SK-N-SH (cell line): ENCODE measurements around the gene GPR137. TPM values are rescaled to one million over a fixed set of nuclear protein-coding genes. Genes with fewer than 3 reads are reported as not detected.

Experiments
- CTCF ChIA-PET: fragments of 300-600, 350-600 bp; formaldehyde crosslinking; extraction: SDS; loops from one replicate; lab custom pipeline; 2021; lab: Yijun Ruan, JAX
- POLR2A ChIA-PET: fragments of 350-600 bp; sonication (Branson Sonifier 250); formaldehyde crosslinking; extraction: SDS; loops from one replicate; lab custom pipeline; 2020; ENCODE audit warnings: antibody characterized with exemption, inconsistent platforms; lab: Yijun Ruan, JAX
- DNase-seq: peaks from one replicate; pipeline ENCODE4 v3.0.0; 2012
- H2AFZ ChIP-seq: fragments of 200-600 bp; sonication (generic); 2 replicates; pipeline ENCODE4 v1.8.1; 2016; ENCODE audit warnings: antibody characterized with exemption, mild to moderate bottlenecking, low read depth
- H3F3A ChIP-seq: fragments of 200-600 bp; sonication (generic); replicated peaks from 2 replicates; pipeline ENCODE3; 2016; ENCODE audit warnings: antibody characterized with exemption, mild to moderate bottlenecking; ENCODE audit not compliant: insufficient read depth
- H3K27ac ChIP-seq, 2 experiments: fragments of 200-500 bp in 1 of 2; fragments of 200-600 bp in 1 of 2; sonication (Bioruptor generic) in 1 of 2; sonication (generic), shearing (Covaris generic) in 1 of 2; 2 replicates each; pipeline versions ENCODE4 v1.5.1 to v1.6.1; 2014 to 2016; ENCODE audit warnings: low read depth in 2 of 2, inconsistent platforms in 1 of 2, low read length in 1 of 2, mild to moderate bottlenecking in 1 of 2, mixed read lengths in 1 of 2
- H3K27me3 ChIP-seq: fragments of 200-600 bp; sonication (generic), shearing (Covaris generic); 2 replicates; pipeline ENCODE4 v1.6.1; 2016; ENCODE audit warnings: mixed run types; ENCODE audit not compliant: insufficient read depth
- H3K36me3 ChIP-seq, 2 experiments: fragments of 200-500 bp in 1 of 2; fragments of 200-600 bp in 1 of 2; sonication (Bioruptor generic) in 1 of 2; sonication (generic) in 1 of 2; replicated peaks in 1 of 2; 2 replicates each; pipeline versions ENCODE3 to v1.5.1; 2014 to 2016; ENCODE audit warnings: low read length in 1 of 2, mild to moderate bottlenecking in 1 of 2; ENCODE audit not compliant: insufficient read depth in 2 of 2, control insufficient read depth in 1 of 2
- H3K4me1 ChIP-seq, 2 experiments: fragments of 200-500 bp in 1 of 2; fragments of 200-600 bp in 1 of 2; sonication (Bioruptor generic) in 1 of 2; sonication (generic), shearing (Covaris generic) in 1 of 2; 2 replicates each; pipeline versions ENCODE4 v1.5.1 to v1.6.1; 2014 to 2016; ENCODE audit warnings: low read depth in 1 of 2, low read length in 1 of 2, mixed run types in 1 of 2; ENCODE audit not compliant: insufficient read depth in 2 of 2, control insufficient read depth in 1 of 2
- H3K4me2 ChIP-seq: fragments of 200-600 bp; sonication (generic), shearing (Covaris generic); 2 replicates; pipeline ENCODE4 v1.6.1; 2017; ENCODE audit warnings: mixed run types
- H3K4me3 ChIP-seq, 2 experiments: fragments of 200-500 bp in 1 of 2; fragments of 200-600 bp in 1 of 2; sonication (Bioruptor generic) in 1 of 2; sonication (generic), shearing (Covaris generic) in 1 of 2; 2 replicates each; pipeline versions ENCODE4 v1.5.1 to v1.8.1; 2014 to 2016; ENCODE audit warnings: low read depth in 2 of 2, inconsistent platforms in 1 of 2, low read length in 1 of 2, mild to moderate bottlenecking in 1 of 2, mixed read lengths in 1 of 2, moderate library complexity in 1 of 2
- H3K79me2 ChIP-seq: fragments of 200-600 bp; sonication (generic); 2 replicates; pipeline ENCODE4 v1.8.1; 2017; ENCODE audit warnings: mild to moderate bottlenecking; ENCODE audit not compliant: insufficient read depth
- H3K9ac ChIP-seq: fragments of 200-600 bp; sonication (generic); 2 replicates; pipeline ENCODE4 v1.6.1; 2017; ENCODE audit warnings: mixed run types
- H3K9me2 ChIP-seq: fragments of 200-600 bp; sonication (generic); 2 replicates; pipeline ENCODE4 v1.6.1; 2017; ENCODE audit warnings: mixed run types
- H3K9me3 ChIP-seq: fragments of 200-600 bp; sonication (generic); 2 replicates; pipeline ENCODE4 v1.6.1; 2017; ENCODE audit warnings: mixed run types, mild to moderate bottlenecking, moderate library complexity
- H4K20me1 ChIP-seq: fragments of 200-600 bp; sonication (generic); 2 replicates; pipeline ENCODE4 v1.6.1; 2017; ENCODE audit warnings: mild to moderate bottlenecking, mixed run types; ENCODE audit not compliant: insufficient read depth
- CHD2 ChIP-seq: fragments of 150-350 bp; IDR thresholded peaks from 2 replicates; pipeline ENCODE4 v1.6.1; 2018; ENCODE audit warnings: low read length; ENCODE audit not compliant: partially characterized antibody
- EP300 ChIP-seq, 2 experiments: IDR thresholded peaks; 2 replicates each; pipeline versions ENCODE4 v1.4.0 to v1.6.1; 2012; ENCODE audit warnings: borderline replicate concordance in 1 of 2, low read depth in 1 of 2, low read length in 1 of 2
- FOXJ3 ChIP-seq: sonication (generic); formaldehyde crosslinking; IDR thresholded peaks from 2 replicates; pipeline ENCODE4 v1.5.1; 2020; ENCODE audit warnings: mild to moderate bottlenecking, missing genetic modification reagents
- FOXM1 ChIP-seq: IDR thresholded peaks from 2 replicates; pipeline ENCODE4 v1.4.0; 2012; ENCODE audit warnings: low read depth, mild to moderate bottlenecking
- PBX3 ChIP-seq: IDR thresholded peaks from 2 replicates; pipeline ENCODE4; 2012
- RFX5 ChIP-seq: IDR thresholded peaks from 2 replicates; pipeline ENCODE4 v1.6.1; 2012; ENCODE audit warnings: mild to moderate bottlenecking, improper control_type of control experiment, low read length
- SMC3 ChIP-seq: IDR thresholded peaks from 2 replicates; pipeline ENCODE4 v1.6.1; 2012; ENCODE audit warnings: low read depth, low read length, improper control_type of control experiment
- TAF1 ChIP-seq: IDR thresholded peaks from 2 replicates; pipeline ENCODE4 v1.6.1; 2012; ENCODE audit warnings: low read depth, mild to moderate bottlenecking, low read length, moderate library complexity, borderline replicate concordance
- TEAD4 ChIP-seq: IDR thresholded peaks from 2 replicates; pipeline ENCODE4 v1.4.0; 2012; ENCODE audit warnings: mild to moderate bottlenecking, borderline replicate concordance; ENCODE audit not compliant: insufficient read depth
- USF2 ChIP-seq: fragments of 150-350 bp; IDR thresholded peaks from 2 replicates; pipeline ENCODE4 v1.6.1; 2017; ENCODE audit warnings: antibody characterized with exemption, low read length, low read depth, borderline replicate concordance
- YY1 ChIP-seq: IDR thresholded peaks from 2 replicates; pipeline ENCODE4 v1.4.0; 2012; ENCODE audit warnings: low read depth, mild to moderate bottlenecking
- ZBTB33 ChIP-seq: IDR thresholded peaks from 2 replicates; pipeline ENCODE4 v1.4.0; 2012; ENCODE audit warnings: low read depth, borderline replicate concordance
- WGBS: methylation state at CpG from one replicate; pipeline ENCODE4 v1.1.6; 2017; ENCODE audit warnings: low lambda C conversion rate; 5-methylcytosine and 5-hydroxymethylcytosine counted together
- polyA plus RNA-seq, 3 experiments: library from polyadenylated mRNA; depleted of rRNA; stranded (reverse); fragments of >200 nt; gene quantifications; 2 replicates each; pipeline ENCODE4 v1.2.3, GENCODE V29; 2012

GPR137 gene
- polyA plus RNA-seq, 1 of the 3 experiments (the other 2 are of a cell fraction), result 29.9 TPM

- no peaks in the 10 kb centered on the region for H3K27me3 ChIP-seq
- peaks cover 0 to 18% of the 10 kb centered on the region in 2 experiments for H3K36me3 ChIP-seq
- CTCF ChIA-PET, result no interaction called here
- H3K9me2 ChIP-seq, result no peaks in the 10 kb centered on the region
- H3K4me1 ChIP-seq, result peaks cover 0 to 15% of the 10 kb centered on the region in 2 experiments; a peak in 2 of 4 replicates
- no peak overlapping the region for H2AFZ ChIP-seq
- 95% methylated on average over 5 of the region's 7 CpGs for WGBS
- H3K9ac ChIP-seq, result no peak overlapping the region
- H4K20me1 ChIP-seq, result no peaks in the 10 kb centered on the region
- DNase-seq, result no peak
- POLR2A ChIA-PET, result no interaction called here
- H3K4me3 ChIP-seq, result no peak overlapping the region
- peaks cover 8% of the 10 kb centered on the region for H3F3A ChIP-seq
- TF ChIP-seq YY1 (no peak), ZBTB33 (no peak), CHD2 (no peak), PBX3 (no peak), FOXJ3 (CRISPR knock-in tag) (no peak), SMC3 (no peak), USF2 (no peak)
- TF ChIP-seq, all 33 proteins: peak for 0
- H3K79me2 ChIP-seq, result peaks cover 39% of the 10 kb centered on the region
- no peaks in the 10 kb centered on the region for H3K9me3 ChIP-seq
- H3K4me2 ChIP-seq, result no peak overlapping the region
- H3K27ac ChIP-seq, result no peak overlapping the region
These were observed 34.9 kb downstream of the GPR137 start for GRCh38 chr11:64320556-64320955.

GRCh38 chr11:64321026-64321425 lies 35.4 kb downstream of the GPR137 start:
- Histone ChIP-seq H3K36me3 (peaks cover 0 to 14% of the 10 kb centered on the region in 2 experiments), H3K4me2 (no peak overlapping the region), H4K20me1 (no peaks in the 10 kb centered on the region), H3K9me2 (no peaks in the 10 kb centered on the region), H3K4me3 (no peak overlapping the region), H2AFZ (no peak overlapping the region), H3K4me1 (peaks cover 0 to 13% of the 10 kb centered on the region in 2 experiments; a peak in 2 of 4 replicates), H3F3A (peaks cover 8% of the 10 kb centered on the region), H3K79me2 (peaks cover 38% of the 10 kb centered on the region), H3K27ac (no peak overlapping the region), H3K9me3 (no peaks in the 10 kb centered on the region), H3K27me3 (no peaks in the 10 kb centered on the region), H3K9ac (no peak overlapping the region)
- DNase-seq, result no peak
- 87% methylated on average over 5 of the region's 5 CpGs for WGBS
- ChIA-PET CTCF (no interaction called here), POLR2A (no interaction called here)
- TF ChIP-seq SMC3 (no peak), TAF1 (no peak), TEAD4 (no peak), EP300 (IDR thresholded peaks at IDR 0.05; ENCODE audit: borderline replicate concordance in 1 of 2, low read depth in 1 of 2, low read length in 1 of 2) (no peak), RFX5 (no peak), FOXM1 (no peak), USF2 (no peak)
